Left ventricle myocardium inferior (tissue), 1 donor: ENCODE results near the gene TMEM87A. TPM values are rescaled to one million over a fixed set of nuclear protein-coding genes. Genes with fewer than 3 reads are reported as not detected.

Source experiments
- DNase-seq: peaks from one replicate; pipeline ENCODE4 v3.0.0-alpha.2; 2020
- H3K27ac ChIP-seq: fragments of 200-600 bp; replicated peaks from 2 replicates; pipeline ENCODE4 v1.8.0; 2021
- H3K27me3 ChIP-seq: fragments of 200-600 bp; 2 replicates; pipeline ENCODE4 v1.8.0; 2021; ENCODE audit warnings: low read depth
- H3K36me3 ChIP-seq: fragments of 200-600 bp; 2 replicates; pipeline ENCODE4 v1.8.0; 2021
- H3K4me1 ChIP-seq: fragments of 200-600 bp; 2 replicates; pipeline ENCODE4 v1.8.0; 2021
- H3K4me3 ChIP-seq: fragments of 200-600 bp; 2 replicates; pipeline ENCODE4 v1.8.0; 2021; ENCODE audit warnings: mild to moderate bottlenecking, moderate library complexity
- H3K9me3 ChIP-seq: fragments of 200-600 bp; replicated peaks from 2 replicates; pipeline ENCODE4 v1.8.0; 2021
- CTCF ChIP-seq: fragments of 200-600 bp; IDR thresholded peaks from 2 replicates; pipeline ENCODE4 v1.8.0; 2021; ENCODE audit warnings: antibody characterized with exemption, mild to moderate bottlenecking, borderline replicate concordance
- intact Hi-C: fragments of 100-400 bp; cut with micrococcal nuclease; formaldehyde crosslinking; loops from one replicate; pipeline ENCODE4 v1.11.0; 2022
- total RNA-seq: library from RNA; stranded (reverse); fragmentation: NEBNext Ultra II Directional; extraction: Animal tissue kit (Norgen Biotek cat#: 25700); gene quantifications from one replicate; pipeline ENCODE4 v1.2.1, GENCODE V29; 2021
- donor health status: DM: no; HTN: yes; CAD: no; lungs with severe emphysema.

The TMEM87A gene
- total RNA-seq, 1 donor from 2014 or later, result 16.4 TPM

DNA sequence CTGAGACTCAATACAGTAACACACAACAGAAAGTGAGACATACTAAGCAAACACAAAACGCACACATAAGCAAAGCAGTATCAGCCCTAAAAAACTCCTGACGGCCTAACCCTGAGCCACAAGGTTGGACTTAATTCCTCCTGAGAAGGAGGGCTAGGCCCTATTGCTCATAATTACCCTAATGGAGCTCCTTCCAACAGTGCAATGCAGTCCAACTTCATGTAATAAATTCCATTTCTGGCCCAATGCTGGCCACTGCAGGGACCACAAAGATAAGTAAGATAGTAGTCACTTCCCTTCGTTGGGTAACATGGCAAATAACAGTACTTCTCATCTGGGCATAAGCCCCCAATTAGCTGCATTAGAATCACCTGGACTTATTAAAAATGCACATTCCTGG, 69.3 kb downstream of the TMEM87A start:
- Histone ChIP-seq H3K4me3 (no peak overlapping the region), H3K4me1 (peaks cover 33% of the 10 kb centered on the region), H3K27me3 (no peaks in the 10 kb centered on the region), H3K27ac (no peak overlapping the region), H3K36me3 (peaks cover 13% of the 10 kb centered on the region), H3K9me3 (no peaks in the 10 kb centered on the region)
- DNase-seq, result no peak
- intact Hi-C loops, result no loop called here
- TF ChIP-seq CTCF, result no peak

DNA sequence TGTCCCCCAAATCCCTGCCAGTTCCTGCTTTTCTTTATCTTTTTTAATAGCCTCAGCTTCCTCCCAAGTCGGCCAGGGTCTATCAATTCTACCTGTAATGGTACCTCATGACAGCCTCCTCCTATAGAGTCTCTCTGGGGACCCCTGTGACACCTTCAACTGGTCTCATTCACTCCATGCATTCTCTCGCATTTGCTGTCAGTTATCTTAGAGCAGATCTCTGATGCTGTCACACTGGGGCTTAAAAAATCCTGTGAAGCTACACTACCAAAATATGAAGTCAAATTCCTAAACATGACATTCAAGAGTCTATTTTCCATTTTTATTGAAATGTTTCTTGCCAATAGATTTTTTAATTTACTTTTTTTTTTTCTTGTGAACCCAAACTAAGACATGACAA, 70.6 kb downstream of the TMEM87A start:
- intact Hi-C loops, result no loop called here
- Histone ChIP-seq H3K9me3 (no peaks in the 10 kb centered on the region), H3K36me3 (peaks cover 21% of the 10 kb centered on the region), H3K27me3 (no peaks in the 10 kb centered on the region), H3K4me3 (no peak overlapping the region), H3K27ac (no peak overlapping the region), H3K4me1 (peaks cover 24% of the 10 kb centered on the region)
- DNase-seq, result no peak
- no peak for TF ChIP-seq CTCF

DNA sequence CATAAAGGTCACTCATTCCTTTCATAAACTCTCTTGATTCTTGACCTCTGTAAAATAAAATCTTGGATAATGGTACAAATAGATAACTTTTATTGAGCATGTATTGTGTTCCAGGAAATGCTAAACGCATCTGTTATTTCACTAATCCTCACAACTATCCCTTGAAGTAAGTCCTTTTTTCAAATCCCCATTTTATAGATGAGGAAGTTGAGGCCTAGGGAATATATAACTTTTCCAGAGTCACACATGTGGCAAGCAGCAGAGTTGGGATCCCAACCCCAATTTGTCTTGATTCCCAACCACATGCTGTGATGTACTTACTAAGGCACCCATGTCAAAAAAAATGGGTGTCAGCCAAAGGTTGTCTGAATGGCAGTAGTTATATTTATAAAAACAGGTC, 71.4 kb downstream of the TMEM87A start:
- TF ChIP-seq CTCF, result no peak
- no peak for DNase-seq
- Histone ChIP-seq H3K36me3 (peaks cover 26% of the 10 kb centered on the region), H3K27me3 (no peaks in the 10 kb centered on the region), H3K9me3 (no peaks in the 10 kb centered on the region), H3K4me1 (peaks cover 15% of the 10 kb centered on the region), H3K4me3 (no peak overlapping the region), H3K27ac (no peak overlapping the region)
- intact Hi-C loops, result no loop called here

DNA sequence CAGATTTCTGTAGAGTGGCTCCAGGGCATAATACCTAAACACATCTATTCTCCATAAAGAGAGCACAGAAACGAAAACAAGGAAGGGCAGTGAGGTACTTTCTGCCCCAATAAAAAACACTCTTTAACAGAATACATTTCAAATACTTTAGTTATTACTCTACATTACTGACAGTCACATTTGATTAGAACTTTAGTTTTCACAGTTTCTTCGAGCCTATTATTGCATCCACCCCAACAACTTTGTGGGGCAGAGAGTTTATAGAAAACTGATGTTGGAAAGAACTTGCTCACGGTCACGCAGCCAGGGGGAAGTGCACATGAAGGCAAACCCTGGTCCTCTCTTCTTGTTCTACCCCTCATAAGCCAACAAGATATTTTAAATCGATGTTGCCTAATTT, 74.1 kb downstream of the TMEM87A start:
- peaks cover 29% of the 10 kb centered on the region for H3K36me3 ChIP-seq
- intact Hi-C loops, result no loop called here

DNA sequence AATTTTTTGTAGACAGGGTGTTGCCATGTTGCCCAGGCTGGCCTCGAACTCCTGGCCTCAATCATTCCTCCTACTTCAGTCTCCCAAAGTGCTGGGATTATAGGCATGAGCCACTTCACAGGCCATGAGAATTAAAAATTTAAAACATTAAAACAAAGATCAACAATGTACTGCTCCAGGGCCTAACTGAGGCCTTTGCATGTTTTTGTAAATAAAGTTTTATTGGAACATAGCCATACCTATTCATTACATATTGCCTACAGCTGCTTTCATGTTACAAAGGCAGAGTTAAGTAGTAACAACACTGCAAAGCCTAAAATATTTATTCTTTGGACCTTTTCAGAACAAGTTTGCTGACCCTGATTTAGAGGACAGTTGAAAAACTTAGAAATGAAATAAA, 74.7 kb downstream of the TMEM87A start:
- intact Hi-C loops, result no loop called here
- Histone ChIP-seq H3K9me3 (peaks cover 4% of the 10 kb centered on the region), H3K36me3 (peaks cover 29% of the 10 kb centered on the region)

More for the DNA sequence above, 74.1 kb downstream of the TMEM87A start:
- no peak for DNase-seq
- Histone ChIP-seq H3K27ac (no peak overlapping the region), H3K4me3 (no peak overlapping the region), H3K9me3 (peaks cover 4% of the 10 kb centered on the region), H3K27me3 (no peaks in the 10 kb centered on the region), H3K4me1 (peaks cover 4% of the 10 kb centered on the region)
- TF ChIP-seq CTCF, result no peak

More for the DNA sequence above, 74.7 kb downstream of the TMEM87A start:
- no peak for TF ChIP-seq CTCF
- Histone ChIP-seq H3K27ac (no peak overlapping the region), H3K27me3 (no peaks in the 10 kb centered on the region), H3K4me3 (no peak overlapping the region), H3K4me1 (peaks cover 4% of the 10 kb centered on the region)
- DNase-seq, result no peak
